HL-60 (cell line): ENCODE measurements around the gene SCGB3A1.

Source experiments
- DNase-seq, 2 experiments: peaks; one replicate each; pipeline ENCODE4 v3.0.0-alpha.2; 2010 to 2020; ENCODE audit warnings: low read depth in 1 of 2, low spot score in 1 of 2
- H3K27ac ChIP-seq: fragments of 250-450 bp; sonication (Bioruptor Pico); replicated peaks from 2 replicates; pipeline ENCODE4 v1.5.1; 2020; ENCODE audit warnings: mild to moderate bottlenecking, moderate library complexity
- H3K27me3 ChIP-seq: fragments of 250-450 bp; sonication (Bioruptor Pico); 2 replicates; pipeline ENCODE4 v1.5.1; 2021; ENCODE audit warnings: mild to moderate bottlenecking, moderate library complexity; ENCODE audit not compliant: insufficient read depth, poor library complexity, severe bottlenecking
- H3K4me3 ChIP-seq: replicated peaks from 2 replicates; pipeline ENCODE4 v1.5.1; 2011; ENCODE audit warnings: mild to moderate bottlenecking, control low read depth, low read length; ENCODE audit not compliant: insufficient read depth
- GABPA ChIP-seq: IDR thresholded peaks from 2 replicates; pipeline ENCODE4 v1.6.1; 2012; ENCODE audit warnings: low read depth
- POLR2AphosphoS5 ChIP-seq: IDR thresholded peaks from 2 replicates; pipeline ENCODE4 v1.6.1; 2012; ENCODE audit warnings: low read depth
- SPI1 ChIP-seq: IDR thresholded peaks from 2 replicates; pipeline ENCODE4 v1.6.1; 2012; ENCODE audit warnings: low read depth, mild to moderate bottlenecking, borderline replicate concordance
- TF ChIP-seq, protein P1 (sequence below): IDR thresholded peaks from 2 replicates; pipeline ENCODE4 v1.6.1; 2012; ENCODE audit warnings: low read depth; ENCODE audit not compliant: insufficient replicate concordance
- TF ChIP-seq, protein P2 (sequence below): IDR thresholded peaks from one replicate; pipeline ENCODE4 v1.5.1; 2011; ENCODE audit warnings: low read length, control low read depth, inconsistent platforms; ENCODE audit not compliant: insufficient read depth

Gene SCGB3A1

DNA sequence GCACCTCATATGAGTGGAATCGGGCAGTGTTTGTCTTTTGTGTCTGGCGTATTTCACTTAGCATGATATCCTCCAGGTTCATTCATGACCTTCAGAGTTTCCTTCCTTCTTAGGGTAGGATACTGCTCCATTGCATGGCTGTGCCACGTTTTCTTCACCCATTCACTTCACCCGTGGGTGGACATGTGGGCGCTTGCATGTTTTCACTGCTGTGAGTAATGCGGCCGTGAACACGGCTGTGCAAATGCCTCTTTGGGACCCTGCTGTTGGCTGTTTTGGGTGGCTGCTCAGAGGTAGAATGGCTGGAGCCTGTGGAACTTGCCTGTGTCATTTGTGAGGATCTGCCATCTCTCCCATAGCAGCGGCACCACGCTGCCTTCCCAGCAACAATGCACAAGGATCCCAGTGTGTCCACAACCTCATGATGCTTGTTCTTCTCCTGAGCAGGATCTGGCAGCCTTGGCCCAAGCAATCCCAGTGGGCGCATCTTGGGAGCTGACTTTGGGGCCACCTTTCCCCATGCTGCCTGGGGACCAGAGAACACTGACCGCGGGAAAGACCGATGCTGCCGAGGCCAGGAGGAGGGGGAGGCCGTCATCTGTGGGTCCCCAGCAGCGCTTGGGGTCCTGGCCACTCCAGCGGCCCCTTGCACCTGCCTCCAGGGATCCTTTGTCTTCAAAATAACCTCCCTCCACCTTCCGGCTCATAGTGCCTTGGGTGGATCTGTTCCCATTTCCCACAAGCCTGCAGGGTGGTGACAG is 2.3 kb upstream of the SCGB3A1 start:
- H3K27me3 ChIP-seq: peaks cover 15% of the 10 kb centered on the region
- TF ChIP-seq, protein P1, sequence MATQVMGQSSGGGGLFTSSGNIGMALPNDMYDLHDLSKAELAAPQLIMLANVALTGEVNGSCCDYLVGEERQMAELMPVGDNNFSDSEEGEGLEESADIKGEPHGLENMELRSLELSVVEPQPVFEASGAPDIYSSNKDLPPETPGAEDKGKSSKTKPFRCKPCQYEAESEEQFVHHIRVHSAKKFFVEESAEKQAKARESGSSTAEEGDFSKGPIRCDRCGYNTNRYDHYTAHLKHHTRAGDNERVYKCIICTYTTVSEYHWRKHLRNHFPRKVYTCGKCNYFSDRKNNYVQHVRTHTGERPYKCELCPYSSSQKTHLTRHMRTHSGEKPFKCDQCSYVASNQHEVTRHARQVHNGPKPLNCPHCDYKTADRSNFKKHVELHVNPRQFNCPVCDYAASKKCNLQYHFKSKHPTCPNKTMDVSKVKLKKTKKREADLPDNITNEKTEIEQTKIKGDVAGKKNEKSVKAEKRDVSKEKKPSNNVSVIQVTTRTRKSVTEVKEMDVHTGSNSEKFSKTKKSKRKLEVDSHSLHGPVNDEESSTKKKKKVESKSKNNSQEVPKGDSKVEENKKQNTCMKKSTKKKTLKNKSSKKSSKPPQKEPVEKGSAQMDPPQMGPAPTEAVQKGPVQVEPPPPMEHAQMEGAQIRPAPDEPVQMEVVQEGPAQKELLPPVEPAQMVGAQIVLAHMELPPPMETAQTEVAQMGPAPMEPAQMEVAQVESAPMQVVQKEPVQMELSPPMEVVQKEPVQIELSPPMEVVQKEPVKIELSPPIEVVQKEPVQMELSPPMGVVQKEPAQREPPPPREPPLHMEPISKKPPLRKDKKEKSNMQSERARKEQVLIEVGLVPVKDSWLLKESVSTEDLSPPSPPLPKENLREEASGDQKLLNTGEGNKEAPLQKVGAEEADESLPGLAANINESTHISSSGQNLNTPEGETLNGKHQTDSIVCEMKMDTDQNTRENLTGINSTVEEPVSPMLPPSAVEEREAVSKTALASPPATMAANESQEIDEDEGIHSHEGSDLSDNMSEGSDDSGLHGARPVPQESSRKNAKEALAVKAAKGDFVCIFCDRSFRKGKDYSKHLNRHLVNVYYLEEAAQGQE: no peak
- no peak for TF ChIP-seq POLR2AphosphoS5
- TF ChIP-seq GABPA: no peak
- TF ChIP-seq SPI1: no peak
- TF ChIP-seq, protein P2, sequence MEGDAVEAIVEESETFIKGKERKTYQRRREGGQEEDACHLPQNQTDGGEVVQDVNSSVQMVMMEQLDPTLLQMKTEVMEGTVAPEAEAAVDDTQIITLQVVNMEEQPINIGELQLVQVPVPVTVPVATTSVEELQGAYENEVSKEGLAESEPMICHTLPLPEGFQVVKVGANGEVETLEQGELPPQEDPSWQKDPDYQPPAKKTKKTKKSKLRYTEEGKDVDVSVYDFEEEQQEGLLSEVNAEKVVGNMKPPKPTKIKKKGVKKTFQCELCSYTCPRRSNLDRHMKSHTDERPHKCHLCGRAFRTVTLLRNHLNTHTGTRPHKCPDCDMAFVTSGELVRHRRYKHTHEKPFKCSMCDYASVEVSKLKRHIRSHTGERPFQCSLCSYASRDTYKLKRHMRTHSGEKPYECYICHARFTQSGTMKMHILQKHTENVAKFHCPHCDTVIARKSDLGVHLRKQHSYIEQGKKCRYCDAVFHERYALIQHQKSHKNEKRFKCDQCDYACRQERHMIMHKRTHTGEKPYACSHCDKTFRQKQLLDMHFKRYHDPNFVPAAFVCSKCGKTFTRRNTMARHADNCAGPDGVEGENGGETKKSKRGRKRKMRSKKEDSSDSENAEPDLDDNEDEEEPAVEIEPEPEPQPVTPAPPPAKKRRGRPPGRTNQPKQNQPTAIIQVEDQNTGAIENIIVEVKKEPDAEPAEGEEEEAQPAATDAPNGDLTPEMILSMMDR: no peak
- no peak overlapping the region for H3K27ac ChIP-seq
- no peak for DNase-seq
- no peak overlapping the region for H3K4me3 ChIP-seq

DNA sequence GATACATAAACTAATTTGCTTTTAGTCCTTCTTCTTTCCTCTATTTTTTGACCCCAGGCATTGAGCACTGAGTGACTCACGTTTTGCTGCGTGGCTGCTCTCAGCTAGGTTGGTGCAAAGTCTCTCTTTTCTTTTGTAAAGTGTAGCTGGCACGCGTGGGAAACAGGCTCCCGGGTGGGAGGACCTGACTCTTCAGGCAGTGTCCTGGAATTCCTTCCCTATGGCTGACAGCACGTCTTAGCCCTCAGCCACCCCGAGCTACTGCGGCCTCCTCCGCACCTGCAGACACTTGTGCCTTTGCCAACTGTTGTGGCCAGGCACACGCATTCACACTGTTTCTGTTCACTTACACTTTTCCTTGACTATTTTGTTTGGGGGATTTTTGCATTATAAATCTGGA is 877 bp upstream of the SCGB3A1 start:
- no peak for DNase-seq
- H3K27ac ChIP-seq: no peak overlapping the region
- H3K4me3 ChIP-seq: no peak overlapping the region
- peaks cover 15% of the 10 kb centered on the region for H3K27me3 ChIP-seq
- TF ChIP-seq GABPA (no peak), SPI1 (no peak), POLR2AphosphoS5 (no peak)
- TF ChIP-seq, protein P1: no peak

DNA sequence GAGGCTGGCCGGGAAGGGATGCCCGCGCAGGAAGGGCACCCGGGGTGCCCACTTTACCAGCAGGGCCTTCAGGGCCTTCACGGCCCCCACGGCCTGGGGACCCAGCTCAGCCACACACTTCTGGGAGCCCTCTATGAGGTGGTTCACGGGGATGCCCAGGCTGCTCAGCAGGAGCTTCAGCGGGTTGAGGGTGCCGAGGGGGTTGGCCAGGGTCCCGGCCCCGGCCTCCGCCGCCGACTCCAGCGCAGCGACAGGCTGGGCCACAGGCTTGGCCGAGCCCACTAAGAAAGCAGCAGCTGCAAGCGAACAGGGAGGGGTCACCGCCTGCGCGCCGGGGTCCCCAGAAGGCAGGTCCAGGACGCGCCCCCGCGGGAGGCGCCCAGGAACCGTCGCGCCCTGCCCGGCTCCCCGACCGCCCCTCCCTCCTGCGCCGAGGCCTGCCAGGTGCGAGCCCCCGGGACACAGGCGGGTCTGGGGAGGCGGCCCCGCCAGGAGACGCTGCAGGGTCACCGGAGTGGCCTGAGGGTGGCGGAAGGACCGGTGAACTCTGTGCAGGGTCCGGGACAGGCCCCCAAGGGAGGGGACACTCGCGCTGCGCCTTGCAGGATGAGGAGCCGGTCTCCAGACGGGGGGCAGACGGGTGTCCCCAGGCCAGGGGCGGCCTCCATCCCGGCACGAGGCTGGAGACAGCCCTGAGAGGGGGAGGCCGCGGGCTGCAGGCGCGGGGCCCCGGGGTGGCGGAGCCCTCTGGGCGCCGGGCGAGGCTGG is 572 bp downstream of the SCGB3A1 start:
- Histone ChIP-seq H3K27ac (no peak overlapping the region), H3K27me3 (peaks cover 22% of the 10 kb centered on the region), H3K4me3 (no peak overlapping the region)
- no peak for DNase-seq
- TF ChIP-seq GABPA (no peak), POLR2AphosphoS5 (no peak), SPI1 (no peak)
- TF ChIP-seq, protein P2: no peak
- TF ChIP-seq, protein P1: no peak
